GM12873 (cell line): ENCODE data around the gene IL10RB.

Experiments
- TF ChIP-seq, protein P1 (sequence below): IDR thresholded peaks from 2 replicates; pipeline ENCODE4 v1.5.1; 2012; ENCODE audit warnings: low read depth, mild to moderate bottlenecking, moderate library complexity, low read length, control low read depth; ENCODE audit not compliant: insufficient read depth; ENCODE audit errors: missing control alignments

Gene IL10RB

GRCh38 chr21:33270986-33271385, 4.8 kb downstream of the IL10RB start:
- TF ChIP-seq, protein P1, sequence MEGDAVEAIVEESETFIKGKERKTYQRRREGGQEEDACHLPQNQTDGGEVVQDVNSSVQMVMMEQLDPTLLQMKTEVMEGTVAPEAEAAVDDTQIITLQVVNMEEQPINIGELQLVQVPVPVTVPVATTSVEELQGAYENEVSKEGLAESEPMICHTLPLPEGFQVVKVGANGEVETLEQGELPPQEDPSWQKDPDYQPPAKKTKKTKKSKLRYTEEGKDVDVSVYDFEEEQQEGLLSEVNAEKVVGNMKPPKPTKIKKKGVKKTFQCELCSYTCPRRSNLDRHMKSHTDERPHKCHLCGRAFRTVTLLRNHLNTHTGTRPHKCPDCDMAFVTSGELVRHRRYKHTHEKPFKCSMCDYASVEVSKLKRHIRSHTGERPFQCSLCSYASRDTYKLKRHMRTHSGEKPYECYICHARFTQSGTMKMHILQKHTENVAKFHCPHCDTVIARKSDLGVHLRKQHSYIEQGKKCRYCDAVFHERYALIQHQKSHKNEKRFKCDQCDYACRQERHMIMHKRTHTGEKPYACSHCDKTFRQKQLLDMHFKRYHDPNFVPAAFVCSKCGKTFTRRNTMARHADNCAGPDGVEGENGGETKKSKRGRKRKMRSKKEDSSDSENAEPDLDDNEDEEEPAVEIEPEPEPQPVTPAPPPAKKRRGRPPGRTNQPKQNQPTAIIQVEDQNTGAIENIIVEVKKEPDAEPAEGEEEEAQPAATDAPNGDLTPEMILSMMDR = no peak

GRCh38 chr21:33273044-33273443, 6.9 kb downstream of the IL10RB start:
- TF ChIP-seq, protein P1 = no peak

GRCh38 chr21:33278721-33279120, 12.6 kb downstream of the IL10RB start:
- TF ChIP-seq, protein P1 = no peak

- TF ChIP-seq, protein P1 = no peak
These were observed 13.2 kb downstream of the IL10RB start for GRCh38 chr21:33279330-33279820.

- TF ChIP-seq, protein P1 = no peak
These were observed 15.0 kb downstream of the IL10RB start for GRCh38 chr21:33281096-33281652.

DNA sequence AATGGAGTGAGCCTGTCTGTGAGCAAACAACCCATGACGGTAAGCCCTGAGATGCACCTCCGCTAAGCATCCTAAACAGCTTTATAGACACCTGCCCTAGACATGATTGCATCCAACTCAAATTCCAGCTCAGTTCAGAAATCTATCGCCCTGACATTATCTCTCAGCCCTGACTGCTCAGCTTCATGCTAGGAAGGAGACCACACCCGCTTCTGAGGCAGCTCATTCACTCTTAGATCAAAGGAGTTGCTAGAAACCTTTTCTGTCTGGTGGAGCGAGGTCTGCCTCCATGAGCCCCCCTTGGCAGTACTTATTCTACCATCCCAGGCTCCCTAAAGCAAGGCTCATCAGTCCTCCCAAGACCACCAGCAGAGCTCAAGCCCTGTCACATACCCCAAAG, 17.0 kb downstream of the IL10RB start:
- TF ChIP-seq, protein P1 = no peak

GRCh38 chr21:33286076-33286475, 19.9 kb downstream of the IL10RB start:
- TF ChIP-seq, protein P1 = no peak
